ENCODE measurements around the gene RPL39. TPM values are rescaled to one million over a fixed set of nuclear protein-coding genes. Genes with fewer than 3 reads are reported as not detected.
"Not testable (repeated sequence)": the region's sequence is repeated elsewhere in the genome, so short reads cannot be mapped to it uniquely, and the experiment has no call there.

Gene RPL39
- total RNA-seq, 4 donors from 2014 or later = 2,066 to 6,085 (median 2,614) TPM

DNA sequence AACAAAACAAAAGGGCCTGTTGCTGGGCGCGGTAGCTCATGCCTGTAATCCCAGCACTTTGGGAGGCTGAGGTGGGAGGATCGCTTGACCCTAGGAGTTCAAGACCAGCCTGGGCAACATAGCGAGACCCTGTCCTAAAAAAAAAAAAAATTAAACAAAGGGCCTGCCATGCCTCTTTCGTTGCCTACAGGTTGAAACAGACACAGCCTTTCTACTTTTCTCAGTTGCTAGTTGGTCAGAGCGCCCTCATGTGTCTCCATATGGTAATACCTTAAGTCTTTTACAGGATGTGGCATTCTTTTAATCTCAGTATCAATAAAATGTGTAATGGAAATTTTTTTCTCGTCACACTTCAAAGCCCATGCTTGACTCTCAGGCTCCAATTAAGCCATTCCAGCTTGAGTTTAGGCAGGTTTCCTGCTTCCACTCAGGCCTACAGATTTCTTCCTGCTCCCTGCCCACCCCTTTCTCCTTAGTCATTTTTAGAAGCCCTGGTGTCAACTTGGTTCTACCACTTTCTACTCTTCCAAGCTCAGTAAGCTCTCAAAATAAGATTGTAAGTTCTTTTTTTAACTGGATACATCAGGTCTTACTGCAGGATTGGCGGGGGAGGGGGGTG lies 37.7 kb downstream of the RPL39 start:
- TF ChIP-seq, protein P1, sequence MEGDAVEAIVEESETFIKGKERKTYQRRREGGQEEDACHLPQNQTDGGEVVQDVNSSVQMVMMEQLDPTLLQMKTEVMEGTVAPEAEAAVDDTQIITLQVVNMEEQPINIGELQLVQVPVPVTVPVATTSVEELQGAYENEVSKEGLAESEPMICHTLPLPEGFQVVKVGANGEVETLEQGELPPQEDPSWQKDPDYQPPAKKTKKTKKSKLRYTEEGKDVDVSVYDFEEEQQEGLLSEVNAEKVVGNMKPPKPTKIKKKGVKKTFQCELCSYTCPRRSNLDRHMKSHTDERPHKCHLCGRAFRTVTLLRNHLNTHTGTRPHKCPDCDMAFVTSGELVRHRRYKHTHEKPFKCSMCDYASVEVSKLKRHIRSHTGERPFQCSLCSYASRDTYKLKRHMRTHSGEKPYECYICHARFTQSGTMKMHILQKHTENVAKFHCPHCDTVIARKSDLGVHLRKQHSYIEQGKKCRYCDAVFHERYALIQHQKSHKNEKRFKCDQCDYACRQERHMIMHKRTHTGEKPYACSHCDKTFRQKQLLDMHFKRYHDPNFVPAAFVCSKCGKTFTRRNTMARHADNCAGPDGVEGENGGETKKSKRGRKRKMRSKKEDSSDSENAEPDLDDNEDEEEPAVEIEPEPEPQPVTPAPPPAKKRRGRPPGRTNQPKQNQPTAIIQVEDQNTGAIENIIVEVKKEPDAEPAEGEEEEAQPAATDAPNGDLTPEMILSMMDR (IDR thresholded peaks at IDR 0.05) = no peak
- no peak for TF ChIP-seq POLR2A (IDR thresholded peaks at IDR 0.05)
- intact Hi-C loops (cut with DNase I; ENCODE audit: low total_unique reads) = no loop called here
- 57 to 60% methylated on average over 8 of the region's 8 CpGs for WGBS, 2 donors
- DNase-seq (ENCODE audit: low spot score in 2 of 2) = no peak
- H3K4me3 ChIP-seq (ENCODE audit: low read depth, poor library complexity, severe bottlenecking) = no peak overlapping the region

GRCh38 chrX:119753001-119753400 lies 38.4 kb downstream of the RPL39 start:
- 91% methylated on average over 1 to 3 of the region's 3 CpGs for WGBS, 2 donors
- intact Hi-C loops (cut with DNase I; ENCODE audit: low total_unique reads) = no loop called here
- no peak for DNase-seq (ENCODE audit: low spot score in 2 of 2)
- H3K4me3 ChIP-seq (ENCODE audit: low read depth, poor library complexity, severe bottlenecking) = no peak overlapping the region
- TF ChIP-seq, protein P1 (IDR thresholded peaks at IDR 0.05) = no peak
- no peak for TF ChIP-seq POLR2A (IDR thresholded peaks at IDR 0.05)

DNA sequence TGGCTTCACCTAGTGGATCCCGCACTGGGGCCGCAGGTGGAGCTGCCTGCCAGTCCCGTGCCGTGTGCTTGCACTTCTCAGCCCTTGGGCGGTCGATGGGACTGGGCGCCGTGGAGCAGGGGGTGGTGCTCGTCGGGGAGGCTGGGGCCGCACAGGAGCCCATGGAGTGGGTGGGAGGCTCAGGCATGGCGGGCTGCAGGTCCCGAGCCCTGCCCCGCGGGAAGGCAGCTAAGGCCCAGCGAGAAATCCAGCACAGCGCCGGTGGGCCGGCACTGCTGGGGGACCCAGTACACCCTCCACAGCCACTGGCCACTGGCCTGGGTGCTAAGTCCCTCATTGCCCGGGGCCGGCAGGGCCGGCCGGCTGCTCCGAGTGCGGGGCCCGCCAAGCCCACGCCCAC lies 40.7 kb downstream of the RPL39 start:
- 97% methylated on average over 27 of the region's 27 CpGs; no CpG with 5 or more reads in 1 of the 2 donors for WGBS, 2 donors
- H3K4me3 ChIP-seq (ENCODE audit: low read depth, poor library complexity, severe bottlenecking); DNase-seq (ENCODE audit: low spot score in 2 of 2); intact Hi-C loops (cut with DNase I; ENCODE audit: low total_unique reads): not testable (repeated sequence)

DNA sequence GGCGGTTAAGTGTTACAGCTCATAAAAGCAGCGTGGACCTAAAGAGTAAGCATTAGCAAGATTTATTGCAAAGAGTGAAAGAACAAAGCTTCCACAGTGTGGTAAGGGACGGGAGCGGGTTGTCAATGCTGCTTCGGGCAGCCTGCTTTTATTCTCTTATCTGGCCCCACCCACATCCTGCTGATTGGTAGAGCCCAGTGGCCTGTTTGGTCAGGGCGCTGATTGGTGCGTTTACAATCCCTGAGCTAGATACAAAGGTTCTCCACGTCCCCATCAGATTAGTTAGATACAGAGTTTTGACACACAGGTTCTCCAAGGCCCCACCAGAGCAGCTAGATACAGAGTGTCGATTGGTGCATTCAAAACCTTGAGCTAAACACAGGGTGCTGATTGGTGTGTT lies 41.3 kb downstream of the RPL39 start:
- H3K4me3 ChIP-seq (ENCODE audit: low read depth, poor library complexity, severe bottlenecking); DNase-seq (ENCODE audit: low spot score in 2 of 2); intact Hi-C loops (cut with DNase I; ENCODE audit: low total_unique reads): not testable (repeated sequence)
- 82 to 84% methylated on average over 9 of the region's 9 CpGs for WGBS, 2 donors

DNA sequence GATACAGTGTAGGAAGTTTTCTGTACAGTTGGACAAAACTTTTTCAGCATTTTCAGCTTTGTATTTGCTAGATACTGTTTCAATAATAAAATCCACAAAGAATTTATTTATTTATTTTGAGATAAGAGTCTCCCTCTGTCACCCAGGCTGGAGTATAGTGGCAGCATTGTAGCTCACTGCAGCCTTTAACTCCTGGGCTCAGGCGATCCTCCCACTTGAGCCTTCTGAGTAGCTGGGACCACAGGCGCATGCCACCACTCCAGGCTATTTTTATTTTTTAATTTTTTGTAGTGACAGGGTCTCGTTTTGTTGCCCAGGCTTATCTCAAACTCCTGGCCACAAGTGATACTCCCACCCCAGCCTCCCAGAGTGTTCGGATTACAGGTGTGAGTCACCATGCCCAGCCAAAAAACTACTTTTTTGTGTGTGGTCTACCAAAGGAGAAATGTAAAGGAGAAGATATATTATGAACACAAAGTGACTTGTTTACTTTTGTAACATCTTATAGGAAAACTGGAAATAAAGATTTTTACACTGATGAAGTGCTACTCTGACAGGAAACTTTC lies 46.1 kb downstream of the RPL39 start:
- H3K4me3 ChIP-seq (ENCODE audit: low read depth, poor library complexity, severe bottlenecking) = no peak overlapping the region
- TF ChIP-seq, protein P1 (IDR thresholded peaks at IDR 0.05) = no peak
- TF ChIP-seq POLR2A (IDR thresholded peaks at IDR 0.05) = no peak
- DNase-seq (ENCODE audit: low spot score in 2 of 2) = no peak
- WGBS, 2 donors = 70 to 71% methylated on average over 4 of the region's 4 CpGs
- intact Hi-C loops (cut with DNase I; ENCODE audit: low total_unique reads) = no loop called here

GRCh38 chrX:119738742-119739141 lies 52.7 kb downstream of the RPL39 start:
- no peak for TF ChIP-seq POLR2A (IDR thresholded peaks at IDR 0.05)
- TF ChIP-seq, protein P1 (IDR thresholded peaks at IDR 0.05) = no peak
- H3K4me3 ChIP-seq (ENCODE audit: low read depth, poor library complexity, severe bottlenecking) = no peak overlapping the region
- WGBS, 2 donors = 43 to 66% methylated on average over 2 to 5 of the region's 5 CpGs
- DNase-seq (ENCODE audit: low spot score in 2 of 2) = no peak
- intact Hi-C loops (cut with DNase I; ENCODE audit: low total_unique reads) = no loop called here

Other genes starting within 250 kb of the RPL39 start
- gene STEEP1, start 226.2 kb downstream of the RPL39 start, total RNA-seq = 10 to 100 TPM; 25.9 to 29.4 (median 27.8) TPM
- gene UBE2A, start 217.1 kb downstream of the RPL39 start, total RNA-seq = 10 to 100 TPM; 20.6 to 24.4 (median 22.4) TPM
- 10 to 100 TPM in 2 of 4 donors, 1 to 10 TPM in 2; 8.9 to 16.6 (median 10.4) TPM for gene NKRF, start 185.2 kb downstream of the RPL39 start, total RNA-seq
- 10 to 100 TPM in 2 of 4 donors, 1 to 10 TPM in 2; 7.8 to 11.9 (median 10.4) TPM for gene SEPTIN6, start 98.5 kb downstream of the RPL39 start, total RNA-seq
- gene SOWAHD, start 33.0 kb downstream of the RPL39 start, total RNA-seq = 1 to 10 TPM in 1 of 4 donors, under 1 TPM in 3; 0.20 to 1.3 (median 0.56) TPM
- gene UPF3B, start 61.3 kb upstream of the RPL39 start, total RNA-seq = 1 to 10 TPM; 4.3 to 5.6 (median 5.1) TPM
- gene RNF113A, start 80.1 kb upstream of the RPL39 start, total RNA-seq = 10 to 100 TPM; 20.2 to 30.1 (median 23.2) TPM
- gene NDUFA1, start 80.2 kb upstream of the RPL39 start, total RNA-seq = 10 to 100 TPM; 39.4 to 60.6 (median 47.4) TPM
- gene AKAP14, start 104.3 kb upstream of the RPL39 start, total RNA-seq = not detected
- 1 to 10 TPM; 4.8 to 7.3 (median 6.4) TPM for gene NKAP, start 152.1 kb upstream of the RPL39 start, total RNA-seq

Data from lower leg skin (tissue), 4 donors.